CD4-positive, alpha-beta memory T cell (primary cell): ENCODE measurements around the gene HOXB9. TPM values are rescaled to one million over a fixed set of nuclear protein-coding genes. Genes with fewer than 3 reads are reported as not detected.

Experiments used
- CTCF ChIA-PET: fragments of 350-600 bp; sonication (Branson Sonifier 250); formaldehyde crosslinking; loops from one replicate; lab custom pipeline; 2021; ENCODE audit warnings: inconsistent platforms; ENCODE audit not compliant: partially characterized antibody; lab: Charles Lee
- POLR2A ChIA-PET: fragments of 350-600 bp; sonication (Branson Sonifier 250); formaldehyde crosslinking; loops from one replicate; lab custom pipeline; 2021; ENCODE audit not compliant: partially characterized antibody; lab: Charles Lee
- DNase-seq, 5 donors: peaks; one replicate each; pipeline versions ENCODE4 v3.0.0 to v3.0.0-alpha.2; 2020 to 2022; ENCODE audit warnings: mixed read lengths in 1 of 5
- H3K27ac ChIP-seq: one replicate; pipeline ENCODE4 v1.7.0; 2013; ENCODE audit warnings: low read depth, low read length
- H3K27me3 ChIP-seq: 2 replicates; pipeline ENCODE4 v1.7.0; 2013; ENCODE audit warnings: mild to moderate bottlenecking, low read length, moderate library complexity; ENCODE audit not compliant: insufficient read depth
- H3K36me3 ChIP-seq: 2 replicates; pipeline ENCODE4 v1.7.0; 2013; ENCODE audit warnings: mild to moderate bottlenecking, low read length, moderate library complexity; ENCODE audit not compliant: insufficient read depth
- H3K4me1 ChIP-seq: 2 replicates; pipeline ENCODE4 v1.7.0; 2013; ENCODE audit warnings: mild to moderate bottlenecking, low read length, moderate library complexity; ENCODE audit not compliant: insufficient read depth
- H3K4me3 ChIP-seq, 2 donors: one replicate each; pipeline ENCODE4 v1.7.0; 2013; ENCODE audit warnings: low read length in 2 of 2, mild to moderate bottlenecking in 1 of 2
- H3K9me3 ChIP-seq, 2 donors: one replicate each; pipeline ENCODE4 v1.7.0; 2013; ENCODE audit warnings: low read length in 2 of 2, control low read depth in 1 of 2; ENCODE audit not compliant: control insufficient read depth in 1 of 2
- H3K27ac Mint-ChIP-seq, 7 donors: one replicate each; pipeline ENCODE4 v1.8.0; 2020 to 2021; ENCODE audit warnings: mixed read lengths in 7 of 7, mild to moderate bottlenecking in 6 of 7, inconsistent platforms in 3 of 7, moderate library complexity in 3 of 7
- H3K27me3 Mint-ChIP-seq, 2 donors: one replicate each; pipeline ENCODE4 v1.8.0; 2020 to 2021; ENCODE audit warnings: mixed read lengths in 2 of 2
- H3K36me3 Mint-ChIP-seq, 2 donors: one replicate each; pipeline ENCODE4 v1.8.0; 2020 to 2021; ENCODE audit warnings: mixed read lengths in 2 of 2, inconsistent platforms in 1 of 2, mild to moderate bottlenecking in 1 of 2
- H3K4me1 Mint-ChIP-seq, 4 donors: one replicate each; pipeline ENCODE4 v1.8.0; 2020 to 2021; ENCODE audit warnings: mixed read lengths in 4 of 4, mild to moderate bottlenecking in 1 of 4
- H3K4me3 Mint-ChIP-seq, 8 donors: one replicate each; pipeline ENCODE4 v1.8.0; 2020 to 2021; ENCODE audit warnings: mixed read lengths in 8 of 8, mild to moderate bottlenecking in 7 of 8, moderate library complexity in 6 of 8, inconsistent platforms in 3 of 8
- H3K9me3 Mint-ChIP-seq, 8 donors: one replicate each; pipeline ENCODE4 v1.8.0; 2020 to 2021; ENCODE audit warnings: mixed read lengths in 8 of 8, mild to moderate bottlenecking in 5 of 8, inconsistent platforms in 3 of 8, moderate library complexity in 1 of 8
- intact Hi-C: fragments of 100-400 bp; cut with micrococcal nuclease; formaldehyde crosslinking; loops from one replicate; pipeline ENCODE4 v1.15.1; 2023
- polyA plus RNA-seq, 2 donors: library from polyadenylated mRNA; unstranded; fragments of 300-500 nt; fragmentation: Illumina TruSeq; gene quantifications; one replicate each; pipeline ENCODE4 v1.2.3, GENCODE V29; 2021
- total RNA-seq, 2 experiments: library from RNA; stranded (reverse); gene quantifications; one replicate each; pipeline ENCODE4 v1.2.3, GENCODE V29; 2021

HOXB9 gene
- total and polyA plus RNA-seq, 4 experiments from 2014 or later, result not detected

DNA sequence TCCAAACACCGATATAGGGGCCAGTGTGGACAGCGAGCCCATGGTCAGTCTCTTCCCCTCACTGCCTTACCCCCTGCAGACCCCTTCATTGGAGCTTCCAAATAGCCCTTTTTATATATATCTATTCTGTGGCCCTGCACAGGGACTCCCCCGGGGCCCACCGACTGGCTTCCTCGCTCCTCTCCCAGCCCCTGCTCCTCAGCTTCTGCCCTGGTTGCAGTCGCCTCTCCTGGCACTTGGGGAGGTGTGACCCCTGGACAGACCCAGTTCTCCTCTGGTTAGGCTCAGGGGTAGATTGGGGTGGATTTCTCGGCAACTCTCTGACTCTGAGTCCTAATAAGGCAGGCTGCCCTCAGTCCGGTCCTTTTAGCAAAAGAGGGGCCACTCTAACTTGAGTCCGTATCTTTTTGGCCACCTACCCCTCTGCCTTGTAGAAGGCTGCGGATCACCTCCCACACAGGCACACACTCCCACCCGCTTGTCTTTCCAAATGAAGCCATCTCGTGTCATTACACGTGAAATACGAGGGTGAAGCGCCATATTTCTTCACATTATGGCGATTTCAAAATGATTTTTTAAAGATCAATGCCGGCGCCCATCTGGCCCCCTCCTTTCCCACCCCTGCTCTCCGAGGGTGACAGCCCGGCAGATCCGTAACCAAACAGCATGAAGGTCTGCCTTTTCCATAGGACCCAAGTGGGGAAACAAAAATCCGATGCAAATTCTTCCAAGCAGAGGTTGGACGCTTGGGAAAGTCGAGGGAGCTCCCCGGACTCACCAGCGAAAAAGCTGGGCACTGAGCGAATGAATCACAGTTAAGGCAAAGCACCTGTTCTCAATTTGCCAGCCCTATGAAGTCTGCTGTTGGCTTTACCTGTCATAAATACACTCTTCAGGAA lies 1.7 kb upstream of the HOXB9 start:
- CTCF ChIA-PET, result interaction anchor here (1.0 to 2.9 kb wide), 2 partner anchors 9 to 15 kb away, joined by 3 to 13 read pairs; no protein-coding TSS in a partner anchor
- peaks cover 28% of the 10 kb centered on the region for H3K4me1 ChIP-seq
- POLR2A ChIA-PET, result no interaction called here
- no peaks in the 10 kb centered on the region for H3K9me3 ChIP-seq
- peaks cover 64 to 78% of the 10 kb centered on the region in 2 donors for H3K27me3 Mint-ChIP-seq
- no peak overlapping the region for H3K4me3 ChIP-seq
- peaks cover 0 to 5% of the 10 kb centered on the region in 2 donors for H3K36me3 Mint-ChIP-seq
- peak overlapping the region in 2 of 8 donors; percentile 2 to 29 for H3K4me3 Mint-ChIP-seq
- H3K9me3 Mint-ChIP-seq, result peaks cover 0 to 1% (median 0%) of the 10 kb centered on the region in 8 donors
- H3K27me3 ChIP-seq, result peaks cover 59% of the 10 kb centered on the region
- intact Hi-C loops, result no loop called here
- H3K4me1 Mint-ChIP-seq, result peaks cover 8 to 35% (median 11%) of the 10 kb centered on the region in 4 donors
- H3K27ac Mint-ChIP-seq, result peak overlapping the region in 1 of 7 donors; percentile 27
- no peak for DNase-seq
- H3K36me3 ChIP-seq, result no peaks in the 10 kb centered on the region
- H3K27ac ChIP-seq, result no peak overlapping the region

DNA sequence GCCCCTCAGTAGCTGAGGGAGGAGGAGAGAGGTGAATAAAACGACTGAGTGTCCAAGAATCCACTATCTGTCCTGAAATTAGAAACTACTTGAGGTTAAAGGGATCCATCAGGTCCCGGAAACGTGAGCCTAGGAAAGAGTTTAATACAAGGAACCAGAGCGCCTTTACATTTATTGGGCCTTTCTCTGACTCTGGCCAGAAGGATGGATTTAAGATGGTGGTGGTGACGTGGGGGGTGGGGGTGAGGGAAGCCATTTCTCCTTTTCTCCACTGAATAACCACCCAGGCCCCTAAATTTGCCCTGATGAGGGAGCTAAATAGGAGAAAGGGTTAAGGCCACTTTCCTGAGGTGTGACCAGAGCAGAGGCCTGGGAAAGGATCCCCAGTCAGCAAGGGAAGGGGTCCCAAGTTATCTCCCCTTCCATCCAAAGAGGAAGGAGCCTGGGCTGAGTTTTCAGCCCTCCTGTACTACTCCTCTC lies 1.0 kb upstream of the HOXB9 start:
- H3K36me3 Mint-ChIP-seq, result no peaks in the 10 kb centered on the region
- H3K9me3 ChIP-seq, result no peaks in the 10 kb centered on the region
- ChIA-PET CTCF (interaction anchor here (5.0 kb wide), 1 partner anchor 9 kb away, joined by 31 read pairs; no protein-coding TSS in a partner anchor), POLR2A (no interaction called here)
- no peak overlapping the region for H3K4me3 ChIP-seq
- peaks cover 8 to 35% (median 8%) of the 10 kb centered on the region in 4 donors for H3K4me1 Mint-ChIP-seq
- no peak for DNase-seq
- peaks cover 28% of the 10 kb centered on the region for H3K4me1 ChIP-seq
- H3K27ac Mint-ChIP-seq, result peak overlapping the region in 1 of 7 donors; percentile 27
- H3K9me3 Mint-ChIP-seq, result peaks cover 0 to 1% (median 0%) of the 10 kb centered on the region in 8 donors
- H3K27me3 Mint-ChIP-seq, result peaks cover 62 to 78% of the 10 kb centered on the region in 2 donors
- no peak overlapping the region for H3K27ac ChIP-seq
- intact Hi-C loops, result no loop called here
- peaks cover 56% of the 10 kb centered on the region for H3K27me3 ChIP-seq
- H3K36me3 ChIP-seq, result no peaks in the 10 kb centered on the region
- H3K4me3 Mint-ChIP-seq, result peak overlapping the region in 7 of 8 donors; percentile 36 to 87 (median 49)

DNA sequence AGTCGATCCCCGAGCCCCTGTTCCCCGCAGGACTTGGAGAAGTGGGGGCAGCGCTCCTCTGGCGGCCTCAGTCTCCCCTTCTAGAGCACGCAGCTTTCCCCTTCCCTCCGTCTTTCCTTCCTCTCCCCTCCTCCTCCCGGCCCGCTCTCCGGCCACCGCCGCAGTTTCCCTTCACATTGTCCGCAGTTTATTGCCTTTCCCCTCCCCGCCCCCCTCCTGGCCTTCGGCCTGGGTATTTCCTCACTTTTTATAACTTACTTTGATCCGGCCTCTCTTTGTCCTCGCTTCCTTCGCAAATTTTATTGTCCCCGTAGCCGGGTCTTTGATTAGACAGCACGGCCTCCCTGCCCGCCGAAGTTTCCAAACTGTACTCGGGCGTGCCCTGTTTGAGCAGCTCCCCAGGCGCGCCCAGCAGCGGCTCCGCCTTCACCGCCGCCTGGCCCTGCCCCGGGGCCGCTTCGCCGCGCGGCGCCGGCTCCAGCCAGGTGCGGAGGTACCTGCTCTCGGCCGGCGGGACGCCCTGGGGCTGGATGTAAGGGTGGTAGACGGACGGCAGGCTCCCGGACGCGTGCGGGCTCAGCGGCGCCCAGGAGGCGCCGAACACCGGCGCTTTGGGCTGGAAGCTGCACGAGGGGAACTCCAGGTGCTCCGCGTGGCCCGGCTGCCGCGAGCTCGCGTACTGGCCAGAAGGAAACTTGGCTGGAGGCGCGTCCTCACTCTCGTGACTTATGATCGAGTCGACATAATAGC lies 488 bp downstream of the HOXB9 start:
- Mint-ChIP-seq H3K9me3 (peaks cover 0 to 1% (median 0%) of the 10 kb centered on the region in 8 donors), H3K4me1 (peaks cover 8 to 35% (median 8%) of the 10 kb centered on the region in 4 donors), H3K27me3 (peaks cover 69 to 80% of the 10 kb centered on the region in 2 donors), H3K4me3 (peak overlapping the region; percentile 69 to 89 (median 84)), H3K27ac (peak overlapping the region in 2 of 7 donors; percentile 18 to 62), H3K36me3 (no peaks in the 10 kb centered on the region)
- CTCF ChIA-PET, result interaction anchor here (1.8 to 5.0 kb wide), 2 partner anchors 10 to 11 kb away, joined by 6 to 31 read pairs; no protein-coding TSS in a partner anchor
- peak in 3 of 5 donors; percentile 39 to 59 (median 48) for DNase-seq
- H3K36me3 ChIP-seq, result no peaks in the 10 kb centered on the region
- intact Hi-C loops, result loop anchor here (2.0 kb wide), 1 partner anchor 15 kb away; the partner anchor contains the start of gene HOXB7
- POLR2A ChIA-PET, result interaction anchor here (0.5 to 1.4 kb wide), 8 partner anchors 11 to 378 kb away, joined by 3 to 6 read pairs (median 3); partner anchors contain the start of gene HOXB5
- peaks cover 70% of the 10 kb centered on the region for H3K27me3 ChIP-seq
- peak overlapping the region in 1 of 2 donors; percentile 44 for H3K4me3 ChIP-seq
- no peaks in the 10 kb centered on the region for H3K9me3 ChIP-seq
- no peak overlapping the region for H3K27ac ChIP-seq
- peaks cover 28% of the 10 kb centered on the region for H3K4me1 ChIP-seq

DNA sequence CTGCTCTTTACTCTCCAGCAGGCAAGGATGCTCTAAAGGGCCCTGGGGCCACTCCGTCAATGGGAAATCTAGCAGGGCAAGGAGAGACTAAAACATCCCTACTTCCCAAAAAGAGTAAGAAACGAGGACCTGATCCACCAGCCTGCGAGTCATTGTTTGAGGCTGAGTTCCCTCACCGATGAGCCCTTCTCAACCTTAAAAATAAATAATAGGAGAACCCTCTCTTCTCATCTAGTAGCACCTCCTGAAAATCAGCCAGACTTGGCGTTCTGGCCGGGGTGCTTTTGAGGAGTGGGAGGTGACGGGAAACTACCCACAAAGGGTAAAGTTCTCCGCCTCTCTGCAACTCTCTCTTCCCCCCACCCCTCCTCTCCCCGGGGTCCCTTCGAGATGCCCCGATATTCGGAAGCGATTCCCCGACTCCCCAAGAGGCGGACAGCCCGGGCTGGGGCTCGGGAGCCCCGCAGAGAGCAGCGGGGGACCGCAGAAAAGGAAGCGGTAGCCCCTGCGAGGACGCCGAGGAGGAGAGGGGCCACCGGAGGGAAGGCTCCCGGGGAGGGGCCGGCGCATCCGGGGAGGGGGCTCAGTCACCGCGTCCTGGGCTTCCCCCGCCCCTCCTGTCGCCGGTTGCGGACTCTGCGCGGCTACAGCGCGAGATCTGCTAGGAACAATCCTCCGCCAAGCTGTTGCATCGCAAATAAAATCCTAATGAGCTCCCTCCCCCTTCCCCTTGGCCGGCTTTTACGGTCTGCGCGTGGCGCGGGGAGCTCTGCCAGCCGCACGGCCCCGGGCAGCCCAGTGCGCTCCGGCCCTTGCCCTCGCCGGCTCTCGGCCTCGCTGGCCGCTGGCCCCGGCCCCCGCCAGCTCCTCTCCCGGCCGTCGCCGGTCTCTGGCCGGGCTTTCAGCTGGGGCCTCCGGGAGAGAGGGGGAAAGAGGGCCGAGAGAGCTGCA lies 1.3 kb downstream of the HOXB9 start:
- no peaks in the 10 kb centered on the region for H3K36me3 Mint-ChIP-seq
- peak overlapping the region in 1 of 2 donors; percentile 44 for H3K4me3 ChIP-seq
- H3K9me3 Mint-ChIP-seq, result peaks cover 0 to 1% (median 0%) of the 10 kb centered on the region in 8 donors
- peaks cover 66 to 80% of the 10 kb centered on the region in 2 donors for H3K27me3 Mint-ChIP-seq
- H3K27me3 ChIP-seq, result peaks cover 78% of the 10 kb centered on the region
- H3K4me3 Mint-ChIP-seq, result peak overlapping the region in 7 of 8 donors; percentile 24 to 89 (median 84)
- H3K27ac Mint-ChIP-seq, result peak overlapping the region in 1 of 7 donors; percentile 48
- H3K9me3 ChIP-seq, result no peaks in the 10 kb centered on the region
- POLR2A ChIA-PET, result interaction anchor here (0.5 to 1.4 kb wide), 8 partner anchors 11 to 377 kb away, joined by 3 to 6 read pairs (median 3); partner anchors contain the start of genes HOXB5 and HOXB6
- peaks cover 8 to 35% (median 8%) of the 10 kb centered on the region in 4 donors for H3K4me1 Mint-ChIP-seq
- H3K27ac ChIP-seq, result no peak overlapping the region
- CTCF ChIA-PET, result interaction anchor here (0.6 to 5.0 kb wide), 5 partner anchors 11 to 273 kb away, joined by 3 to 31 read pairs (median 6); partner anchors contain the start of genes HOXB5 and HOXB8
- peak in 1 of 5 donors; percentile 47 for DNase-seq
- intact Hi-C loops, result loop anchor here (2.0 kb wide), 1 partner anchor 14 kb away; the partner anchor contains the start of gene HOXB7
- peaks cover 28% of the 10 kb centered on the region for H3K4me1 ChIP-seq
- no peaks in the 10 kb centered on the region for H3K36me3 ChIP-seq

DNA sequence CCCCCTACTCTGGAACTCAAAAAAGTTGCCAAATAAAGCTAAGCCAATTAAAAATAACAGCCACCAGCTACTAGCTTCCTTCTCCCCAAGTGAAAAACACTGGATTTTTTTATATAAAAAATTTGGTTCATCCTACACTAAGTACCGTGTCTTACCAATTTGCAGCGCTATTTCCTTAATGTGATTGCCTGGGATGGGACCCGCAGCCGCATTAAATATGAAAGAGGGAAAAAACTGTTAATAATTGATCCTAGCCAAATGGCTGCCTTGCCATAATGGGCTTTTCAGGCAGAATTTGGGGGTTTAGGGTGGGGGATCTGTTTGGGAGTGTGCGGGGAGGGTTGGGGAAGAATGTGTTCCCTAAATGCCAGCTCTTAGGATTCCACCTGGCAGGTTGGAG lies 2.0 kb downstream of the HOXB9 start:
- Histone ChIP-seq H3K27me3 (peaks cover 79% of the 10 kb centered on the region), H3K4me3 (no peak overlapping the region), H3K4me1 (peaks cover 28% of the 10 kb centered on the region), H3K36me3 (no peaks in the 10 kb centered on the region), H3K9me3 (no peaks in the 10 kb centered on the region), H3K27ac (no peak overlapping the region)
- Mint-ChIP-seq H3K27me3 (peaks cover 65 to 80% of the 10 kb centered on the region in 2 donors), H3K9me3 (peaks cover 0 to 1% (median 0%) of the 10 kb centered on the region in 8 donors), H3K36me3 (no peaks in the 10 kb centered on the region), H3K27ac (peak overlapping the region in 1 of 7 donors; percentile 50), H3K4me3 (peak overlapping the region in 3 of 8 donors; percentile 14 to 65 (median 44)), H3K4me1 (peaks cover 8 to 36% (median 10%) of the 10 kb centered on the region in 4 donors)
- DNase-seq, result no peak
- ChIA-PET CTCF (interaction anchor here (1.3 to 5.0 kb wide), 3 partner anchors 10 to 31 kb away, joined by 4 to 31 read pairs (median 16); partner anchors contain the start of genes HOXB5 and HOXB8), POLR2A (interaction anchor here (1.4 kb wide), 1 partner anchor 10 kb away, joined by 5 read pairs; no protein-coding TSS in a partner anchor)
- intact Hi-C loops, result loop anchor here (2.0 kb wide), 1 partner anchor 13 kb away; the partner anchor contains the start of gene HOXB7
